HG03064 (cell line): ENCODE results near the gene CPXM2.

ENCODE experiments used
- ATAC-seq: cut with Tn5 transposase; IDR thresholded peaks from one replicate; pipeline ENCODE4 v1.9.1; 2021; ENCODE audit warnings: low read depth; ENCODE audit not compliant: unreplicated experiment

Gene CPXM2

GRCh38 chr10:123906296-123906695 is 14.7 kb upstream of the CPXM2 start:
- no peak for ATAC-seq

DNA sequence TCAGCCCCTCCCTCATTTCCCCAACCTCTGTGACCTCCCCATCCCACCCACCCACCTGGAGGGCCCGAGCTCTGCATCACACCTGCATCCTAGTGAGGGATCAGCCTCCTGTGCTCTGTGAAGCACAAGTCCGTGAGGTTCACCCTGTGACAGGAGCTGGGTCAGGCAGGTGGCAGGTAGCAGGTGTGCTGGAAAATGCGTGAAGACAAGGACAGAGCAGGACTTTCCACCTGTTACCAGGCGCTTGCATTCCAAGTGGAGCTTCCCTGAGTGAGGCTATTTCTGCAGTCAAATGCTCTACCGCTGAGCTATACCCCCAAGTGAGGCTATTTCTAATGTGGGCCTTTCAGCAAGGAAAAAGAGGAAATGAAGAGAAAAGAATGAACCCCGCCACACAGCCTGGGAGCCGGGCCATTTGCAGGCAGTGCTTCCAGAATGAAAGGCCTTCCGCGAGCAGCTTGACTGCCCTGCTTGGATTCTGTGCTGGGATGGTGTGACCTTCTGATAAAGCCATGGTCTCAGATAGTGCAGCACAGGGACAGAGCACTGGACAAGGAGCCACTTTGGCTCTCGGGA is 13.3 kb upstream of the CPXM2 start:
- ATAC-seq, result no peak

GRCh38 chr10:123903621-123904020 is 12.0 kb upstream of the CPXM2 start:
- no peak for ATAC-seq

- ATAC-seq, result no peak
Measured at GRCh38 chr10:123901621-123902020, 10.0 kb upstream of the CPXM2 start.

DNA sequence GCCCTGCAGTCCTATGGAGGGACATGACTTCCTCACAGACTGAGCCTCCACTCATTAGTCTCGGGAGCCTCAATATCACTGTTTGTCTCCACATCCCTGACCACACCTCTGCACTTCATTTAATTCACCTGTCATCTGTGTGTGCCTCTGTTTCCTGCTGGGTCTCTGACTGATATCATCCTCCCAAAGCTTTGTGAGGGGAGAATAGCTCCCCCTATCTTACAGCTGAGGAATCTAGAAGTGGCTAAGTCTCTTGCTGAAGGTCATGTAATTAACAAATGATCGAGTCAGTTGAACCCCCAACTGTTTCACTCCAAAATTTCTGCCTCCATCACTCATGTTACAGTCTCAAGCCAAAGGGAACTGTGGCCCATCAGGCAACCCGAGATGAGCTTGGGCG is 5.5 kb upstream of the CPXM2 start:
- ATAC-seq, result no peak

GRCh38 chr10:123896246-123896927 is 4.8 kb upstream of the CPXM2 start:
- no peak for ATAC-seq

DNA sequence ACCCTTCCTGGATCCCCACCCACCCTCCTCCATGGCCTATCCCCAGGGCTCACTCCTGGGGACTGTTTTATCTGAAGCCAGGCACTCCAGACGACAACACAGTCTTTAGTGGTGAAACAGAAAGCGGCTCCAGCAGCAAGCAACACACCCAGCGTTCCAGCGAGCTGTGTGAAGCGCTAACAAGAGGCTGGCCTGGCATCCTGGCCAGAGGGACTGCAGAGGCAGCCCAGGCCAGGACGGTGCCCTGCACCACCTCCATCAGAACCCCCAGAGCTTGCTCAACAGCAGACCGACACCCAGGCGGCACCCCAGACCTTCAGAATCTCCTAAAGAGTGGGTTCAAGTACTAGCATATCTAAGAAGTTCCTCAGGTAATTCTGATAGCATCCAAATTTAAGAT is 2.0 kb upstream of the CPXM2 start:
- no peak for ATAC-seq

DNA sequence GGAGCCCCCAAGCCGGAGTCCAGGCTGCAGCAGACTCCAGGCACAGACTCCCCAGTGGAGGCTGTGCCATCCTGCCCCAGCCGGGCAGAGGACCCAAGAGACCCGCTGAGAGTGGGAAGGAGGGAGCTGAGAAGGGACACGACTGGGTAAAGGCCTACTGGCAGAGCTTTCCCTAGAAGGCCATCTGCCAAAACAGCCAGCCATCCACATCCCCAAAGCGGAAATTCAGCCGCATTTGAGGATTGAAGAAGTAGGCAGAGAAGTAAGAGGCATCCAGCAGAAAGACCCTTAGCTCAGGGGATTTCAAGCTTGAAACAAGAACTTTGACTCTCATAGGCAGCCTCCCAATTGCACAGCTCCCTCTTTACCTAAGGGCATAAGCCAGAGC is 857 bp downstream of the CPXM2 start:
- no peak for ATAC-seq

- no peak for ATAC-seq
Measured at GRCh38 chr10:123890226-123890625, 1.4 kb downstream of the CPXM2 start.

DNA sequence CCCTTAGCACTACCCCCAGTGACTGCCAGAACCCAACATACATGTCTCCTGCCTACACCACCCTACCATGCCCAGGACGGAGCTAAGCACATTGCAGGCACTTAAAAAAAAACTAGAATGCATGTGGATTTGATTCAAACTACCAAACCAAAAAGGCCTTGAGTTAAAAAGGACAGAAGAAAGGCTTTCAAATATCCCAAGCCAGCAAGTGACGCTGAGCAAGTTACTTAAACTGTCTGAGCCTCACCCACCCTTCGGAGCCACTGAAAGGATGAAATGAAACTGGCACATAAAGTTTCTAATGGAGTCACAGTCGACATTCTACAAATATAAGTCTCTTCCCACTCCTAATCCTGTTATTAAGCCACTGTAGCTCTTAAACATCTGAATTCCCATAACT is 1.8 kb downstream of the CPXM2 start:
- no peak for ATAC-seq

DNA sequence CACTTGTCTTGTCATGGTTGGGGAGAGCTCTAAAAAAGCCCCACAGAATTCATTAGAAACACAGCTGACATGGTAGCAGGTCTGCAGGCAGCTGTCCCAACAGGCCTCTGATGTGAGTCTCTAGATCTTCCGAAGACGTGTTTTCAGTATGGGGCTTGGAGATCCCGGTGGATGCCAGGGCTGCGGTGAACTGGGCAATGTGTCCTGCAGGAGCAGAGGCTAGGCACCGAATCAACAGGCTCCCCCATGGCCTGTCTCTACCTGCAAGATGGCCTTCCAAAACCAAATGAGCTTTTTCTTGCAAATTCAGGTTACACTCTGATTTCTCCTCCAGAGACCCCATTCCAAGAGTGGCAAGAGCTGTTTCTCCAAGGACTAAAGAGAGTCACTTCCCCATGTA is 2.9 kb downstream of the CPXM2 start:
- ATAC-seq, result no peak

DNA sequence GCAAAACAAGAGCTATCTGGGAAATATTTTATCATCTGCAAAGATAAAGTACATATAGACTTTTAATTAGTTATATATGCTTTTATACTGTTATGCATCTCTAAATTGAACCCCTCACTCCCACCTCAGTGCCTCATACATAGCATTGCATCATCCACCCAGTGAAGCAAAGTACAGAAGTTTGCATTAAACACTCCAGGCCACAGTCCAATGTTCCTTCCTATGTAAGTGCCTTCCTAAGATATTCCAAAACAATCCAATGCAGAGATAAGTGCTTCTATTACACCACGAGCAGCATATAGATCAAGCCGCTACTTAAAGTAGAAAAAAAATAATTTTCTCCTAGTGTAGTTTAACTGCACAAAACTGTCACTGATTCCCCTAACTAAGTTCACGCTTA is 3.4 kb downstream of the CPXM2 start:
- ATAC-seq, result no peak

GRCh38 chr10:123886292-123886691 is 5.3 kb downstream of the CPXM2 start:
- ATAC-seq, result no peak

- no peak for ATAC-seq
Measured at GRCh38 chr10:123885406-123886170, 6.0 kb downstream of the CPXM2 start.

DNA sequence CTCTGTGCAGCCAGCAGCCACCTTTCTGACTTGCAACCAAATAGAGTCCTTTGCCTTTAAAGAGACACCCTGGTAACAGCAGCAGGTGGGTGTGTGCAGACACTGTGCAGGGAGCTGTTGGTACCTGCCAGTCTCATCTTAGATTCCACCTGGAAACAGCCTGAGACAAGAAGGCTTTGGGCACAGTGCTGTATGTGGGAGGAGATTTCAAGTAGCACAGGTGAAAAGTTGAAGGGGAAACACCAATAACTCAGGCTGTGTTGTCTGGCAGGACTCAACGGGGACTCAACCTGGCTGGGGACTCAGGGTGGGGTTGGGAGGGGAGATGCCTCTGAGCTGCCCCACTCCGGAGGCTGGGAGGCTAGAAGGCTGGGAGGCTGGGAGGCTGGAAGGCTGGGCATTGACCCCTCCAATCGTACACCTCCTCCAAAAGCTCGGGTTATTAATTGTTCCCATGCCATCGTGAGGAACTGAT is 6.7 kb downstream of the CPXM2 start:
- ATAC-seq, result no peak

GRCh38 chr10:123884351-123884906 is 7.2 kb downstream of the CPXM2 start:
- no peak for ATAC-seq

DNA sequence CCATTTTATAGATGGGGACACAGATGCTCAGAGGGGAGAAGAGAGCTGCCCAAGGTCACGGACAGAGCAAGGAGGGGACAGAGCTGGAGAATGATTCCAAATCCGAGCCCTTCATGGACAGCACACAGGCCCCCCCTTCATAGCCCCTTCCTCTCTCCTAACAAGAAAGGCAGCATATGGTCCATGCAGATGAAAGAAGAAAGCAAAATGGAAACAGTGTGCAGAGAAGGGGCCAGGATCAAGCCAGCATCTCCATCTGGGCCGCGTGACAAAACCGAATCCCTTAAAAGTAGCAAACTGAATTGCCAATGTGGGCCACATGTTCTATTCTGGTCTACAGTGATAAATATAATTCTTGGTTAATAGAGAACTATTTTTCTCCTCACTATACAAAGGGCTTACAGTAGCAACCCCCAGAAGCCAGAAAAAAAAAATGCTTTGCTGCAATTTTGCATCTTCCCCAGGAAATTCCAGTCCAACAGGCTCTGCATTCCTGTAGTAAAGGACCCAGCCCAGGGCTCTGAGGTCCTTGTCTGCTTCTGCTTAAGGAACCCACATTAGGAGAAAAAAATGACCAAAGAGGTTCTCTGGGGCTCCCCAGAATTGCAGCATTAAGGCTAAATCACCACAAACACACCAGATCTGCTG is 7.8 kb downstream of the CPXM2 start:
- no peak for ATAC-seq

- ATAC-seq, result no peak
Measured at GRCh38 chr10:123882681-123883445, 8.7 kb downstream of the CPXM2 start.

DNA sequence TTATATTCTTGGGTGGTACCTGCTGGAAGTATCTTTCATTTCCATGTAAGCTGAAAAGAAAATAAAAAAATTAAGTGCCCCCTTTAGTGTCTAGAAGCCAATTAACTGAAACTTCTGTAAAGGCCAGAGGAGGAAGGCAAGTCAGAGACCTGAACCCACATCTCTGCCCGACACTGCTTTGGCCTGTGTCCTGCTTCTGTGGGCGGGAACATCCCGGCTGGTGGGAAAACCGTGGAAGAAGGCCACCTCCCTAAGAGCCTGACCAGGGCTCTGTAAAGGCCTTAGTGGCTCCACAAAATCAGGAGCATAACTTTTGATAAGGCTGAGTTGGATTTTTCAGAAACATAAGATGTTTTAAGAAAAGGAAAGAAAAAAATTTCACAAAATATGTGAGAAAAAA is 9.4 kb downstream of the CPXM2 start:
- no peak for ATAC-seq

DNA sequence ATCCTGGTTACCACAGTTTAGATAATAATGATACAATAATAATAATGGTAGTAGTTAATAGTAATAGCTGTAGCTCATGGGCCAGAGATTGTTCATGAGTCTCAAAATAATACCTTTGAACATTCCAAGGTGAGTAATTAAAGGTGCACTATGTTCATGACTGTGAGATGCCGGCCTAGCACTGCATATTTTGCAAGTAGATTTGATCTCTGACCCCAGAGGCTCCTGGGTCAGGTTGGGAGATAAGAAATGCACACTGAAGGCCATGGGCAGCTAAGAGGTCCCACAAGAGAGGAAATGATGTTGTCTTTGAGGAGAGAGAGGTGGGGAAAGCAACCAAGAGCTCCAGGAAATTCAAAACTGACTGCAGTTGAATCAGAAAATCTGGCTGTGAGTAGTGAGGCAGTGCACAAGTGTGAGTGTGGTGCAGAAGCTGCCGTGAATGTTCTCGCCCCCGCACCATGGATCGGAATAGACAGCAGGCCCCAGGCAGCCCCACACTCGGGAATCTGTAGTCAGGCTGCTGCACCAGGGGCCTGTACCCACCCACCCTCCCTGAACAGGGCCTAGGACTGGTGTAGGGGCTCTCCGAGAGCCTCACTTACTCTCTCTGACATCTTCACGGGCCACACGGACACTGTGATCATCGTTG is 11.9 kb downstream of the CPXM2 start:
- no peak for ATAC-seq
